COLO829 (cell line): ENCODE results near the gene GPR78.
"Not testable (repeated sequence)": the region's sequence is repeated elsewhere in the genome, so short reads cannot be mapped to it uniquely, and the experiment has no call there.

ENCODE experiments used
- DNase-seq: peaks from one replicate; pipeline ENCODE4 v3.0.0; 2012; ENCODE audit warnings: low spot score

The GPR78 gene

GRCh38 chr4:8564595-8564994, 15.6 kb upstream of the GPR78 start:
- no peak for DNase-seq

- DNase-seq, result no peak
These were observed 12.0 kb upstream of the GPR78 start for GRCh38 chr4:8568068-8568668.

- DNase-seq, result no peak
These were observed 10.0 kb upstream of the GPR78 start for GRCh38 chr4:8570201-8570600.

GRCh38 chr4:8571702-8572685, 8.2 kb upstream of the GPR78 start:
- DNase-seq, result no peak

- DNase-seq, result no peak
These were observed 6.9 kb upstream of the GPR78 start for GRCh38 chr4:8573266-8573665.

GRCh38 chr4:8574796-8575370, 5.3 kb upstream of the GPR78 start:
- no peak for DNase-seq

- no peak for DNase-seq
These were observed 4.7 kb upstream of the GPR78 start for GRCh38 chr4:8575457-8575856.

- DNase-seq, result not testable (repeated sequence)
These were observed 3.6 kb upstream of the GPR78 start for GRCh38 chr4:8576591-8576990.

- DNase-seq, result no peak
These were observed 3.1 kb upstream of the GPR78 start for GRCh38 chr4:8577046-8577445.

GRCh38 chr4:8577972-8578371, 2.2 kb upstream of the GPR78 start:
- DNase-seq, result no peak

- no peak for DNase-seq
These were observed 1.5 kb upstream of the GPR78 start for GRCh38 chr4:8578717-8579116.

GRCh38 chr4:8579526-8580320, 469 bp upstream of the GPR78 start:
- DNase-seq, result no peak

GRCh38 chr4:8581094-8581861, 1.1 kb downstream of the GPR78 start:
- no peak for DNase-seq

GRCh38 chr4:8582016-8582415, 1.8 kb downstream of the GPR78 start:
- no peak for DNase-seq

- no peak for DNase-seq
These were observed 2.2 kb downstream of the GPR78 start for GRCh38 chr4:8582436-8582835.

GRCh38 chr4:8582941-8583654, 2.9 kb downstream of the GPR78 start:
- DNase-seq, result no peak

- no peak for DNase-seq
These were observed 3.4 kb downstream of the GPR78 start for GRCh38 chr4:8583655-8584025.

GRCh38 chr4:8585186-8585585, 5.0 kb downstream of the GPR78 start:
- DNase-seq, result no peak

- DNase-seq, result no peak
These were observed 5.6 kb downstream of the GPR78 start for GRCh38 chr4:8585721-8586212.

GRCh38 chr4:8586246-8586645, 6.1 kb downstream of the GPR78 start:
- DNase-seq, result no peak
